ENCODE data around the gene TIMM8B.

Gene TIMM8B

GRCh38 chr11:112123129-112123528 is 36.6 kb upstream of the TIMM8B start:
- Histone ChIP-seq H3K9ac (ENCODE audit: low read depth, low read length, poor library complexity, severe bottlenecking) (no peak overlapping the region), H4K20me1 (ENCODE audit: insufficient read depth, low read length, poor library complexity, severe bottlenecking) (no peaks in the 10 kb centered on the region), H3K27me3 (ENCODE audit: insufficient read depth, low read length, poor library complexity, severe bottlenecking) (no peaks in the 10 kb centered on the region), H3K9me2 (replicated peaks; ENCODE audit: low read depth, low read length) (no peaks in the 10 kb centered on the region), H3K4me2 (ENCODE audit: low read depth, low read length, poor library complexity, severe bottlenecking) (no peak overlapping the region), H3K9me3 (ENCODE audit: insufficient read depth, low read depth, low read length) (no peaks in the 10 kb centered on the region), H2AFZ (ENCODE audit: low read length) (no peak overlapping the region), H3K4me1 (ENCODE audit: insufficient read depth, low read length, poor library complexity, severe bottlenecking) (no peaks in the 10 kb centered on the region), H3K36me3 (ENCODE audit: insufficient read depth, low read length) (no peaks in the 10 kb centered on the region), H3K79me2 (ENCODE audit: insufficient read depth, low read length) (no peaks in the 10 kb centered on the region), H3K4me3 (ENCODE audit: low read length, poor library complexity, severe bottlenecking) (no peak overlapping the region), H3F3A (ENCODE audit: low read depth) (no peaks in the 10 kb centered on the region)
- TF ChIP-seq CTCF (conservative IDR thresholded peaks at IDR 0.05; ENCODE audit: low read length) (no peak), EZH2phosphoT487 (IDR thresholded peaks at IDR 0.05; ENCODE audit: borderline replicate concordance) (no peak)

DNA sequence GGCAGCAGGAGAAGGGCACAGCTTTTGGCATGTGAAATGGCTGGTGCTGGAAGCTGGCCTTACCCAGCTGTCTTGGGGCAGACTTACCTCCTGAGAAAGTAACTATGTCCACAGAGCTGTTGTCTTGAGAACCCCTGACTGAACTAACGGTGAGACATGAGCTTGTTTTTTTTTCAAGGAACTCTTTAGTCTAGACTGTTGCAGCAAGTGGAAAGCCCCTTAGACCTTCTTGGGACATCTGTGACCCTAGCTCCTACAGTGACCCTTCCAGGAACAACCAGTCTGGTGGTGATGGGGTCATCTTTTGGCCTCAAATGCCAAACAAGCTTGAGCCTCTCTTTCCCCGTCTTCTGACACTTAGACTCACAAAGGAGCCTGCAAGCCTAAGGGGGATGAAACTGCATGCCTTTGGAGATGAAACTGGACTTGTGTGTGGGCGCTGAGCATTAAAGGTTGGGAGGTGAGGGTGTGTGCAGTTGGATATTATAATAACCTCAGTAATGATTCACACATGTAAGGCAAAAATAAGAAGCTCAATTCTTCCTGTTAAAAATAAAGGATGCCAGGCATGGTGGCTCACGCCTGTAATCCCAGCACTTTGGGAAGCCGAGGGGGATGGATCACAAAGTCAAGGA is 35.5 kb upstream of the TIMM8B start:
- no peaks in the 10 kb centered on the region for H3K36me3 ChIP-seq (ENCODE audit: insufficient read depth, low read length)
- no peaks in the 10 kb centered on the region for H3F3A ChIP-seq (ENCODE audit: low read depth)
- TF ChIP-seq EZH2phosphoT487 (IDR thresholded peaks at IDR 0.05; ENCODE audit: borderline replicate concordance), result no peak
- no peak for TF ChIP-seq CTCF (conservative IDR thresholded peaks at IDR 0.05; ENCODE audit: low read length)
- H3K4me2 ChIP-seq (ENCODE audit: low read depth, low read length, poor library complexity, severe bottlenecking), result no peak overlapping the region
- no peaks in the 10 kb centered on the region for H4K20me1 ChIP-seq (ENCODE audit: insufficient read depth, low read length, poor library complexity, severe bottlenecking)
- no peaks in the 10 kb centered on the region for H3K79me2 ChIP-seq (ENCODE audit: insufficient read depth, low read length)
- H3K4me1 ChIP-seq (ENCODE audit: insufficient read depth, low read length, poor library complexity, severe bottlenecking), result no peaks in the 10 kb centered on the region
- H3K9ac ChIP-seq (ENCODE audit: low read depth, low read length, poor library complexity, severe bottlenecking), result no peak overlapping the region
- H3K27me3 ChIP-seq (ENCODE audit: insufficient read depth, low read length, poor library complexity, severe bottlenecking), result no peaks in the 10 kb centered on the region
- H3K9me3 ChIP-seq (ENCODE audit: insufficient read depth, low read depth, low read length), result no peaks in the 10 kb centered on the region
- H3K9me2 ChIP-seq (replicated peaks; ENCODE audit: low read depth, low read length), result no peaks in the 10 kb centered on the region
- no peak overlapping the region for H3K4me3 ChIP-seq (ENCODE audit: low read length, poor library complexity, severe bottlenecking)
- H2AFZ ChIP-seq (ENCODE audit: low read length), result no peak overlapping the region

GRCh38 chr11:112118176-112118575 is 31.6 kb upstream of the TIMM8B start:
- no peaks in the 10 kb centered on the region for H3K36me3 ChIP-seq (ENCODE audit: insufficient read depth, low read length)
- no peaks in the 10 kb centered on the region for H3K27me3 ChIP-seq (ENCODE audit: insufficient read depth, low read length, poor library complexity, severe bottlenecking)
- no peak overlapping the region for H3K4me2 ChIP-seq (ENCODE audit: low read depth, low read length, poor library complexity, severe bottlenecking)
- H4K20me1 ChIP-seq (ENCODE audit: insufficient read depth, low read length, poor library complexity, severe bottlenecking), result no peaks in the 10 kb centered on the region
- no peak overlapping the region for H2AFZ ChIP-seq (ENCODE audit: low read length)
- H3K9ac ChIP-seq (ENCODE audit: low read depth, low read length, poor library complexity, severe bottlenecking), result no peak overlapping the region
- no peaks in the 10 kb centered on the region for H3K9me3 ChIP-seq (ENCODE audit: insufficient read depth, low read depth, low read length)
- H3K9me2 ChIP-seq (replicated peaks; ENCODE audit: low read depth, low read length), result no peaks in the 10 kb centered on the region
- TF ChIP-seq EZH2phosphoT487 (IDR thresholded peaks at IDR 0.05; ENCODE audit: borderline replicate concordance), result no peak
- no peak for TF ChIP-seq CTCF (conservative IDR thresholded peaks at IDR 0.05; ENCODE audit: low read length)
- no peak overlapping the region for H3K4me3 ChIP-seq (ENCODE audit: low read length, poor library complexity, severe bottlenecking)
- no peaks in the 10 kb centered on the region for H3F3A ChIP-seq (ENCODE audit: low read depth)
- no peaks in the 10 kb centered on the region for H3K4me1 ChIP-seq (ENCODE audit: insufficient read depth, low read length, poor library complexity, severe bottlenecking)
- no peaks in the 10 kb centered on the region for H3K79me2 ChIP-seq (ENCODE audit: insufficient read depth, low read length)

All from Loucy (cell line).